K562 (cell line): ENCODE data around the gene GNB5. TPM values are rescaled to one million over a fixed set of nuclear protein-coding genes. Genes with fewer than 3 reads are reported as not detected.
A peak's percentile ranks its signal among the peaks of the same experiment; 100 is the strongest.

Source experiments
- CBFA2T3 ChIP-seq: fragments of 450-650 bp; IDR thresholded peaks from 2 replicates; pipeline ENCODE4 v1.6.1; 2017
- CTCFL ChIP-seq: IDR thresholded peaks from 2 replicates; pipeline ENCODE4 v1.6.1; 2011; ENCODE audit warnings: borderline replicate concordance, low read depth, mild to moderate bottlenecking, moderate library complexity, low read length; ENCODE audit not compliant: insufficient read depth, poor library complexity, severe bottlenecking
- FOXP1 ChIP-seq: sonication (generic); formaldehyde crosslinking; IDR thresholded peaks from 2 replicates; pipeline ENCODE4 v1.8.0; 2022; ENCODE audit warnings: mild to moderate bottlenecking, missing genetic modification reagents
- HMGN3 ChIP-seq: IDR thresholded peaks from 2 replicates; pipeline ENCODE4 v1.6.1; 2011; ENCODE audit warnings: borderline replicate concordance, low read depth, mild to moderate bottlenecking, mixed read lengths, low read length; ENCODE audit not compliant: insufficient read length; ENCODE audit errors: extremely low read depth
- MAX ChIP-seq: sonication (generic); formaldehyde crosslinking; IDR thresholded peaks from 2 replicates; pipeline ENCODE4 v1.9.0; 2022; ENCODE audit warnings: mild to moderate bottlenecking, missing genetic modification reagents
- RAD21 ChIP-seq, 2 experiments: fragments of 250-450 bp in 1 of 2; fragments of 450-650 bp in 1 of 2; sonication (Bioruptor Pico) in 1 of 2; formaldehyde crosslinking in 1 of 2; IDR thresholded peaks in 1 of 2; conservative IDR thresholded peaks in 1 of 2; 2 replicates each; pipeline versions ENCODE4 v1.4.0 to v1.8.0; 2020 to 2022; ENCODE audit warnings: mild to moderate bottlenecking in 2 of 2, moderate library complexity in 1 of 2
- RHOXF2B ChIP-seq: fragments of 250-450 bp; sonication (Bioruptor Pico); conservative IDR thresholded peaks from 2 replicates; pipeline ENCODE4 v1.5.1; 2021
- ZBTB9 ChIP-seq: fragments of 450-650 bp; formaldehyde crosslinking; IDR thresholded peaks from 2 replicates; pipeline ENCODE4 v1.4.0; 2020; ENCODE audit warnings: mild to moderate bottlenecking, moderate library complexity
- polyA plus RNA-seq, 8 experiments: library from polyadenylated mRNA; depleted of rRNA in 4 of 8; stranded (reverse) in 5 of 8; unstranded in 3 of 8; fragments of >200 nt; fragmentation: Nextera tagmentation in 2 of 8; fragmentation: Illumina TruSeq in 1 of 8; extraction: Ambion mirVana in 2 of 8; extraction: Trizol in 1 of 8; gene quantifications; 2 replicates each; pipeline versions ENCODE4 v1.2.1 to v1.2.3, GENCODE V29; 2011 to 2014; ENCODE audit warnings: inconsistent platforms in 1 of 8, missing spikeins in 1 of 8
- total RNA-seq, 7 experiments: library from RNA; depleted of rRNA in 6 of 7; stranded (reverse); fragments of >200 nt in 6 of 7; fragmentation: Illumina TruSeq in 2 of 7; extraction: Trizol in 2 of 7; gene quantifications; 2 replicates each; pipeline versions ENCODE4 v1.2.1 to v1.2.3, GENCODE V29; 2011 to 2021; ENCODE audit warnings: low replicate concordance in 1 of 7

Gene GNB5
- total and polyA plus RNA-seq, 9 of the 15 experiments (the other 6 are each of a cell fraction or from before 2014, with no cell fraction given) = 0.11 to 2.1 (median 0.77) TPM

GRCh38 chr15:52191207-52191606, at the start of gene GNB5 (continued):
- TF ChIP-seq ZBTB9 (no peak), RHOXF2B (CRISPR knock-in tag) (no peak), HMGN3 (no peak), RAD21 (CRISPR knock-in tag; conservative IDR thresholded peaks at IDR 0.05 in 1 of 2, IDR thresholded peaks at IDR 0.05 in 1 of 2) (peak in 1 of 2 experiments; percentile 35; a peak in 2 of 4 replicates), CTCFL (no peak), MAX (CRISPR knock-in tag) (peak; percentile 46; the same call in 1 of the 2 replicates), CBFA2T3 (peak; percentile 19; the same call in 1 of the 2 replicates), FOXP1 (no peak)
